Measurements from ENCODE around the gene MDGA2.

Gene MDGA2

DNA sequence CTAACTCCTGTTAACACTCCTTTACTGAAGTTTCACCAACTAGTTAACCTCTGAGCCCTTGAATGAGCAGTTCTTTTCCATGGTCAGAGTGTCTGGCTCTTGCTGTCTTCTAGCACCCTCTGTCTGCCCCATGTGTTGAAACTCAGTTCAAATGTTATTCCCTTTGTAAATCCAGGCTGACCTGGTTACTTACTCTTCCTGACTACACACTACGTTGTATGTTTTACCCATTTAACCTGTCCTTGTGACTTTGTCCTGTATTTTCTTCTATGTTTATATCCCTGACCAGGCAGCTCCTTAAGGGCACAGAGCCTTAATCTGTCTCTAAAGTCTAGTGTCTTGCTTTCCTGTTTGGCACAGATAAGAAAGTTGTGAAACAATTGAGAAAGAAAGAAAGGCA lies 634.9 kb downstream of the MDGA2 start:
- H3K4me2 ChIP-seq (ENCODE audit: low read length, poor library complexity, severe bottlenecking) = no peak overlapping the region
- H2BK12ac ChIP-seq (ENCODE audit: low read length in 2 of 2) = no peak overlapping the region
- no peak overlapping the region for H4K91ac ChIP-seq (ENCODE audit: low read length)
- no peak overlapping the region for H3K9ac ChIP-seq (ENCODE audit: low read length)
- peak; percentile 78 for DNase-seq
- no peak overlapping the region for H2AK5ac ChIP-seq (ENCODE audit: low read length, severe bottlenecking)
- no peak overlapping the region for H3K18ac ChIP-seq (ENCODE audit: low read depth in 1 of 2, low read length in 2 of 2)
- no peak overlapping the region for H2BK5ac ChIP-seq (ENCODE audit: low read depth, low read length, poor library complexity, severe bottlenecking)
- H3K27me3 ChIP-seq (ENCODE audit: control insufficient read depth in 1 of 2, insufficient read depth in 1 of 2, low read length in 2 of 2) = no peaks in the 10 kb centered on the region
- WGBS = 6% methylated on average over 1 of the region's 1 CpG
- H3K79me1 ChIP-seq (replicated peaks; ENCODE audit: low read length, poor library complexity, severe bottlenecking) = no peaks in the 10 kb centered on the region
- H3K4ac ChIP-seq (ENCODE audit: low read depth in 1 of 2, low read length in 2 of 2) = no peak overlapping the region
- H2BK120ac ChIP-seq (ENCODE audit: low read depth, low read length) = no peak overlapping the region
- H3K14ac ChIP-seq (ENCODE audit: low read length in 2 of 2) = no peak overlapping the region
- no peaks in the 10 kb centered on the region for H3K36me3 ChIP-seq (ENCODE audit: control insufficient read depth in 1 of 2, insufficient read depth in 2 of 2, low read depth in 1 of 2, low read length in 2 of 2)
- no peak overlapping the region for H4K8ac ChIP-seq (ENCODE audit: low read length)
- no peak overlapping the region for H2AFZ ChIP-seq (ENCODE audit: low read depth, low read length)
- no peaks in the 10 kb centered on the region for H3K9me3 ChIP-seq (ENCODE audit: control insufficient read depth, low read length)
- no peak overlapping the region for H2BK15ac ChIP-seq (ENCODE audit: low read depth, poor library complexity, severe bottlenecking)
- no peaks in the 10 kb centered on the region for H3K4me1 ChIP-seq (ENCODE audit: control insufficient read depth, insufficient read depth, low read depth, low read length)
- no peak overlapping the region for H3K27ac ChIP-seq (ENCODE audit: low read length, poor library complexity, severe bottlenecking)
- H3K4me3 ChIP-seq (ENCODE audit: insufficient read depth in 1 of 2, low read depth in 1 of 2, low read length in 2 of 2) = no peak overlapping the region
- H3K23ac ChIP-seq (ENCODE audit: low read length in 2 of 2) = no peak overlapping the region

DNA sequence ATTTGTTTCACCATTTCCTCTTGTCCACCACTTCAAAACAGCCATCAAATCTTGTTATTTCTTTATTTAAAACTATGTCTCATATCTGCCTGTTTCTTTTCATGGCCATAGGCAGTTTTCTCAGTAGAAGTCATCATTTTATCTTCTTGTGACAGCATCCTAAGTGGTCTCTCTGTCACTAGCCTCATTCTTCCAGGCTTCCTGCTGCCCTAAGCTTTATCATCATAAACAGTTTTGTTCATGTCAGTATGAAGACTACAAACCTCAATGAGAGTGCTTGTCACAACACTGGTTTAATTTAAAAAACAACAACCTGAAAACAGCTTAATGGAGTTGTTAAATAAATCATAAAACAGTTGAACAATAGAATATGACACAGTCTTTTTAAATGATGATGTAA lies 636.1 kb downstream of the MDGA2 start:
- Histone ChIP-seq H3K27me3 (ENCODE audit: control insufficient read depth in 1 of 2, insufficient read depth in 1 of 2, low read length in 2 of 2) (no peaks in the 10 kb centered on the region), H2AFZ (ENCODE audit: low read depth, low read length) (no peak overlapping the region), H3K27ac (ENCODE audit: low read length, poor library complexity, severe bottlenecking) (no peak overlapping the region), H4K91ac (ENCODE audit: low read length) (no peak overlapping the region), H3K23ac (ENCODE audit: low read length in 2 of 2) (no peak overlapping the region), H2BK5ac (ENCODE audit: low read depth, low read length, poor library complexity, severe bottlenecking) (no peak overlapping the region), H2BK15ac (ENCODE audit: low read depth, poor library complexity, severe bottlenecking) (no peak overlapping the region), H3K4me1 (ENCODE audit: control insufficient read depth, insufficient read depth, low read depth, low read length) (no peaks in the 10 kb centered on the region), H2AK5ac (ENCODE audit: low read length, severe bottlenecking) (no peak overlapping the region), H2BK12ac (ENCODE audit: low read length in 2 of 2) (no peak overlapping the region), H3K79me1 (replicated peaks; ENCODE audit: low read length, poor library complexity, severe bottlenecking) (no peaks in the 10 kb centered on the region), H3K9me3 (ENCODE audit: control insufficient read depth, low read length) (no peaks in the 10 kb centered on the region), H3K36me3 (ENCODE audit: control insufficient read depth in 1 of 2, insufficient read depth in 2 of 2, low read depth in 1 of 2, low read length in 2 of 2) (no peaks in the 10 kb centered on the region), H4K8ac (ENCODE audit: low read length) (no peak overlapping the region), H3K4me3 (ENCODE audit: insufficient read depth in 1 of 2, low read depth in 1 of 2, low read length in 2 of 2) (no peak overlapping the region), H3K4me2 (ENCODE audit: low read length, poor library complexity, severe bottlenecking) (no peak overlapping the region), H3K18ac (ENCODE audit: low read depth in 1 of 2, low read length in 2 of 2) (no peak overlapping the region), H3K14ac (ENCODE audit: low read length in 2 of 2) (no peak overlapping the region), H3K9ac (ENCODE audit: low read length) (no peak overlapping the region), H3K4ac (ENCODE audit: low read depth in 1 of 2, low read length in 2 of 2) (no peak overlapping the region), H2BK120ac (ENCODE audit: low read depth, low read length) (no peak overlapping the region)
- peak; percentile 10 for DNase-seq

DNA sequence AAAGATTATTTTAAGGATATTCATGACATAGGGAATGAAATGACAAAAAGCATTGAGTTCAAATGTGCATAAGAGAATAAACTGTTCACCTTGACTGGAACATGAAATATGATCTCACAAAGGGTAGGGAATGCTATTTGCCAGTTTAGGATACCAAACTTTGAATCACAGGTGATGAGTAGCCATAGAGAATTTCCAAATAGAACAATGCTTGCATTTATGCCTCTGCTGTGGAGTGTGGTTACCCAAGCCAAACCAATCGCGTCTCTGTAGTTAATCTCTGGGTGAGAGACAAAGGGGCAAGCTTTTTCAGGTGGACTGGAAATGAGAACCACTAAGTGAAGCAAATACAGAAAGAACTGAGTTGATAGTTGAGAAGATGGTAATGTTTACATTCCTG lies 652.7 kb downstream of the MDGA2 start:
- Histone ChIP-seq H2AK5ac (ENCODE audit: low read length, severe bottlenecking) (no peak overlapping the region), H2BK120ac (ENCODE audit: low read depth, low read length) (no peak overlapping the region), H3K14ac (ENCODE audit: low read length in 2 of 2) (no peak overlapping the region), H3K27ac (ENCODE audit: low read length, poor library complexity, severe bottlenecking) (no peak overlapping the region), H2BK15ac (ENCODE audit: low read depth, poor library complexity, severe bottlenecking) (no peak overlapping the region), H3K9ac (ENCODE audit: low read length) (no peak overlapping the region), H3K36me3 (ENCODE audit: control insufficient read depth in 1 of 2, insufficient read depth in 2 of 2, low read depth in 1 of 2, low read length in 2 of 2) (no peaks in the 10 kb centered on the region), H3K9me3 (ENCODE audit: control insufficient read depth, low read length) (no peaks in the 10 kb centered on the region), H3K27me3 (ENCODE audit: control insufficient read depth in 1 of 2, insufficient read depth in 1 of 2, low read length in 2 of 2) (no peaks in the 10 kb centered on the region), H2AFZ (ENCODE audit: low read depth, low read length) (no peak overlapping the region), H3K4ac (ENCODE audit: low read depth in 1 of 2, low read length in 2 of 2) (no peak overlapping the region), H3K4me1 (ENCODE audit: control insufficient read depth, insufficient read depth, low read depth, low read length) (no peaks in the 10 kb centered on the region), H4K91ac (ENCODE audit: low read length) (no peak overlapping the region), H3K4me3 (ENCODE audit: insufficient read depth in 1 of 2, low read depth in 1 of 2, low read length in 2 of 2) (no peak overlapping the region), H2BK5ac (ENCODE audit: low read depth, low read length, poor library complexity, severe bottlenecking) (no peak overlapping the region), H3K4me2 (ENCODE audit: low read length, poor library complexity, severe bottlenecking) (no peak overlapping the region), H3K23ac (ENCODE audit: low read length in 2 of 2) (no peak overlapping the region), H3K79me1 (replicated peaks; ENCODE audit: low read length, poor library complexity, severe bottlenecking) (no peaks in the 10 kb centered on the region), H4K8ac (ENCODE audit: low read length) (no peak overlapping the region), H2BK12ac (ENCODE audit: low read length in 2 of 2) (no peak overlapping the region), H3K18ac (ENCODE audit: low read depth in 1 of 2, low read length in 2 of 2) (no peak overlapping the region)
- 90% methylated on average over 2 of the region's 2 CpGs for WGBS
- no peak for DNase-seq

DNA sequence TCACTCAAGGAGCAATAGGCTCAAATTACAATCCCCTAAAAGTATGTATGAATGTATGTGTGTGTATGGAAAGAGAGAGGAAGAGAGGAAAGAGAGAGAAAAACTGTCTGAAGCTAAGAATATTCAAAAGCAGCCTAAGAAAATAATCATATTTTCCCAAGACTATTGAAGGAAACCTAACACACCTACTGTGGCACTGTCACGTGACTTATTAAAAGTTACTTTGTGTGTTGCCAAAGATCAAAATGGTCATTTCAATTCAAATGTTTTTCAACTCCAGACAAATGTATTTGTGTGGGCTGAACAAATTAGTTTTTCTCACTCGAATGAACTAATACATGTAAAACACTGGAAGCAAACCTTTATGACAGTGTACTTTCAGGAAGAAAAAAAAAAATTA lies 654.9 kb downstream of the MDGA2 start:
- Histone ChIP-seq H2BK12ac (ENCODE audit: low read length in 2 of 2) (no peak overlapping the region), H2BK15ac (ENCODE audit: low read depth, poor library complexity, severe bottlenecking) (no peak overlapping the region), H3K4ac (ENCODE audit: low read depth in 1 of 2, low read length in 2 of 2) (no peak overlapping the region), H3K4me3 (ENCODE audit: insufficient read depth in 1 of 2, low read depth in 1 of 2, low read length in 2 of 2) (no peak overlapping the region), H4K8ac (ENCODE audit: low read length) (no peak overlapping the region), H3K79me1 (replicated peaks; ENCODE audit: low read length, poor library complexity, severe bottlenecking) (no peaks in the 10 kb centered on the region), H2AFZ (ENCODE audit: low read depth, low read length) (no peak overlapping the region), H3K27ac (ENCODE audit: low read length, poor library complexity, severe bottlenecking) (no peak overlapping the region), H2AK5ac (ENCODE audit: low read length, severe bottlenecking) (no peak overlapping the region), H4K91ac (ENCODE audit: low read length) (no peak overlapping the region), H2BK5ac (ENCODE audit: low read depth, low read length, poor library complexity, severe bottlenecking) (no peak overlapping the region), H3K36me3 (ENCODE audit: control insufficient read depth in 1 of 2, insufficient read depth in 2 of 2, low read depth in 1 of 2, low read length in 2 of 2) (no peaks in the 10 kb centered on the region), H3K4me2 (ENCODE audit: low read length, poor library complexity, severe bottlenecking) (no peak overlapping the region), H3K14ac (ENCODE audit: low read length in 2 of 2) (no peak overlapping the region), H2BK120ac (ENCODE audit: low read depth, low read length) (no peak overlapping the region), H3K9me3 (ENCODE audit: control insufficient read depth, low read length) (no peaks in the 10 kb centered on the region), H3K18ac (ENCODE audit: low read depth in 1 of 2, low read length in 2 of 2) (no peak overlapping the region), H3K4me1 (ENCODE audit: control insufficient read depth, insufficient read depth, low read depth, low read length) (no peaks in the 10 kb centered on the region), H3K9ac (ENCODE audit: low read length) (no peak overlapping the region), H3K23ac (ENCODE audit: low read length in 2 of 2) (no peak overlapping the region), H3K27me3 (ENCODE audit: control insufficient read depth in 1 of 2, insufficient read depth in 1 of 2, low read length in 2 of 2) (no peaks in the 10 kb centered on the region)
- no peak for DNase-seq
- no CpG with 5 or more reads among the region's 2 CpGs for WGBS
